ENCODE data around the gene SLC35G6. TPM values are rescaled to one million over a fixed set of nuclear protein-coding genes. Genes with fewer than 3 reads are reported as not detected.
A peak's percentile ranks its signal among the peaks of the same experiment; 100 is the strongest.

SLC35G6 gene
- total RNA-seq, 1 donor: not detected

DNA sequence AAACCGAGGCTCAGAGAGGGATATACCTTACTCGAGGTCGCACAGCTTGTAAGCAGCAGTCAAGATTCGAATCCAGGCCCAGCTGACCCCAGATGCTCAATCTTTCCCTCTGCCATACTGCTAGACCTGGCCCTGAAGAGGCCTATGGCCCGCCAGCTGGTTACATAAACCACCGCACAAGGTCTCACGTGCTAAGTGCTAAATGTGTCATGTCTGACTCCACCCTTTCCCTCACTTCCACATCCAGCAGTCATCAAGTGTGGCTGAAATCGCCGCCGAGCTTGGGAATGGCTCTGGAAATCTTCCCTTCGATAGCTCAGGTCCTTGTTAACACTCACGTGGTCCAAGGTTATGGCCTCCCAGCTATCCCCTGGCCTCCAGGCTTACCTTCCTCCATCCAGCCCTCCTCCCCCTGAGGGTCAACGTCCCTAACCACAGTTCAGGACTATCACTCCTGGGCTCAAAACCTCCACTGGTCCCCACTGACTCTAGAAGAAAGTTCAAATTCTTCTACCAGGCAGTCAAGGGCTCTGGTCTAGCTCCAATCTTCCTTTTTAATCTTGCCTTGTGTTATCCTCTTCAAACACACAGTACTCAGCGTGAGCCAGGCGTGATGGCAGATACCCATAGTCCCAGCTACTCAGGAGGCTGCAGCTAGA, 5.4 kb upstream of the SLC35G6 start:
- H3K79me2 ChIP-seq (ENCODE audit: insufficient read depth, low read length): peaks cover 89% of the 10 kb centered on the region
- no peak overlapping the region for H3K4me3 ChIP-seq (ENCODE audit: insufficient read depth, low read length)
- no peaks in the 10 kb centered on the region for H3K9me3 ChIP-seq (ENCODE audit: low read depth, low read length)
- H3K4me1 ChIP-seq (ENCODE audit: insufficient read depth, low read length): peaks cover 34% of the 10 kb centered on the region
- peaks cover 5% of the 10 kb centered on the region for H3K36me3 ChIP-seq (ENCODE audit: insufficient read depth, low read length)
- peaks cover 57% of the 10 kb centered on the region for H4K20me1 ChIP-seq (ENCODE audit: insufficient read depth, low read length)
- peak; percentile 78 for DNase-seq (ENCODE audit: insufficient read length, low spot score, missing footprints)
- TF ChIP-seq, protein P1, sequence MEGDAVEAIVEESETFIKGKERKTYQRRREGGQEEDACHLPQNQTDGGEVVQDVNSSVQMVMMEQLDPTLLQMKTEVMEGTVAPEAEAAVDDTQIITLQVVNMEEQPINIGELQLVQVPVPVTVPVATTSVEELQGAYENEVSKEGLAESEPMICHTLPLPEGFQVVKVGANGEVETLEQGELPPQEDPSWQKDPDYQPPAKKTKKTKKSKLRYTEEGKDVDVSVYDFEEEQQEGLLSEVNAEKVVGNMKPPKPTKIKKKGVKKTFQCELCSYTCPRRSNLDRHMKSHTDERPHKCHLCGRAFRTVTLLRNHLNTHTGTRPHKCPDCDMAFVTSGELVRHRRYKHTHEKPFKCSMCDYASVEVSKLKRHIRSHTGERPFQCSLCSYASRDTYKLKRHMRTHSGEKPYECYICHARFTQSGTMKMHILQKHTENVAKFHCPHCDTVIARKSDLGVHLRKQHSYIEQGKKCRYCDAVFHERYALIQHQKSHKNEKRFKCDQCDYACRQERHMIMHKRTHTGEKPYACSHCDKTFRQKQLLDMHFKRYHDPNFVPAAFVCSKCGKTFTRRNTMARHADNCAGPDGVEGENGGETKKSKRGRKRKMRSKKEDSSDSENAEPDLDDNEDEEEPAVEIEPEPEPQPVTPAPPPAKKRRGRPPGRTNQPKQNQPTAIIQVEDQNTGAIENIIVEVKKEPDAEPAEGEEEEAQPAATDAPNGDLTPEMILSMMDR (IDR thresholded peaks at IDR 0.05; ENCODE audit: extremely low read depth, low read depth, low read length): no peak
- H3K4me2 ChIP-seq (ENCODE audit: insufficient read depth, low read length): no peak overlapping the region
- no peak overlapping the region for H2AFZ ChIP-seq (ENCODE audit: low read length)
- H3K27me3 ChIP-seq (ENCODE audit: insufficient read depth, low read length): no peaks in the 10 kb centered on the region
- H3K27ac ChIP-seq (ENCODE audit: low read depth, low read length): peak overlapping the region; percentile 93

DNA sequence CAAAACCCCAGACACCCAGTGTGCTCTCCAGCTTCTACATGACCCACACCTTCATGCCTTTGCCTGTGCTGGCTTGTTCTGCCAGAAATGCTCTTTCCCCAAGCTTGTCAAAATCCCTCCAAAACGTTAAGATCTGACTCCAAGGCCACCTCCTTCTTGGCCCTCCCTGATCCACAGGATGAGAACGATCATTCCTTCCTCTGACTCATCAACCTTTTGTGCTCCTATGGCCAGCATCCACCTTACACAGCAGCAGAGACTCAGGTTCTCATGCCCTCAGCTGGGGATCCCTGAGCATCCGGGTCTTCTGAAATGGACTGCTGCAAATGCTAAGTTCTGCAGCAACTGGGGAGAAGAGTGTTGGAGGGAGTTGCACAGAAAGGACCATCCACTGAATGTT, 4.8 kb upstream of the SLC35G6 start:
- H4K20me1 ChIP-seq (ENCODE audit: insufficient read depth, low read length): peaks cover 51% of the 10 kb centered on the region
- TF ChIP-seq, protein P1 (IDR thresholded peaks at IDR 0.05; ENCODE audit: extremely low read depth, low read depth, low read length): no peak
- peaks cover 34% of the 10 kb centered on the region for H3K4me1 ChIP-seq (ENCODE audit: insufficient read depth, low read length)
- no peaks in the 10 kb centered on the region for H3K27me3 ChIP-seq (ENCODE audit: insufficient read depth, low read length)
- peaks cover 5% of the 10 kb centered on the region for H3K36me3 ChIP-seq (ENCODE audit: insufficient read depth, low read length)
- H2AFZ ChIP-seq (ENCODE audit: low read length): no peak overlapping the region
- H3K4me3 ChIP-seq (ENCODE audit: insufficient read depth, low read length): no peak overlapping the region
- peak overlapping the region; percentile 93 for H3K27ac ChIP-seq (ENCODE audit: low read depth, low read length)
- peak overlapping the region; percentile 95 for H3K4me2 ChIP-seq (ENCODE audit: insufficient read depth, low read length)
- DNase-seq (ENCODE audit: insufficient read length, low spot score, missing footprints): peak; percentile 80
- peaks cover 83% of the 10 kb centered on the region for H3K79me2 ChIP-seq (ENCODE audit: insufficient read depth, low read length)
- H3K9me3 ChIP-seq (ENCODE audit: low read depth, low read length): no peaks in the 10 kb centered on the region

DNA sequence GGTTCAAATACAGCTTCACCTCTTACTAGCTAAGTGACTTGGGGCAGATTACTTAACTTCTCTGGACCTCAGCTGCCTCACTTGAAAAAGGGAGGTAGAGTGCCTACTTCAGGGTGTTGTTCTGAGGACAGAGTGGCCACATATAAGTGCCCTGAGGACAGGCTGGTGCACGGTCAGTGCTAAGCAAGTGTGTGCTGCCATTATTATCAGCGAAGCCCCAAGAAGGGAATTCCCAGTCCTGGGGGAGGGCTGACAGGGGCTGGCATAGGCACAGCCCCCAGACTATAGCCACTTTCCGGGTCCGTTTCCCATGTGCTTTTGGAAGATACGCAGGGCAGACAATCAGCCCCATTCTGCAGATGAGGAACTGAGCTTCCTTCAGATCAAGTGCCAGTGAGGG, 4.3 kb upstream of the SLC35G6 start:
- H3K79me2 ChIP-seq (ENCODE audit: insufficient read depth, low read length): peaks cover 79% of the 10 kb centered on the region
- H2AFZ ChIP-seq (ENCODE audit: low read length): no peak overlapping the region
- peak overlapping the region; percentile 95 for H3K4me2 ChIP-seq (ENCODE audit: insufficient read depth, low read length)
- H3K9me3 ChIP-seq (ENCODE audit: low read depth, low read length): no peaks in the 10 kb centered on the region
- peaks cover 34% of the 10 kb centered on the region for H3K4me1 ChIP-seq (ENCODE audit: insufficient read depth, low read length)
- peak overlapping the region; percentile 93 for H3K27ac ChIP-seq (ENCODE audit: low read depth, low read length)
- H3K4me3 ChIP-seq (ENCODE audit: insufficient read depth, low read length): peak overlapping the region; percentile 82
- DNase-seq (ENCODE audit: insufficient read length, low spot score, missing footprints): no peak
- H4K20me1 ChIP-seq (ENCODE audit: insufficient read depth, low read length): peaks cover 46% of the 10 kb centered on the region
- H3K27me3 ChIP-seq (ENCODE audit: insufficient read depth, low read length): no peaks in the 10 kb centered on the region
- TF ChIP-seq, protein P1 (IDR thresholded peaks at IDR 0.05; ENCODE audit: extremely low read depth, low read depth, low read length): no peak
- peaks cover 5% of the 10 kb centered on the region for H3K36me3 ChIP-seq (ENCODE audit: insufficient read depth, low read length)

DNA sequence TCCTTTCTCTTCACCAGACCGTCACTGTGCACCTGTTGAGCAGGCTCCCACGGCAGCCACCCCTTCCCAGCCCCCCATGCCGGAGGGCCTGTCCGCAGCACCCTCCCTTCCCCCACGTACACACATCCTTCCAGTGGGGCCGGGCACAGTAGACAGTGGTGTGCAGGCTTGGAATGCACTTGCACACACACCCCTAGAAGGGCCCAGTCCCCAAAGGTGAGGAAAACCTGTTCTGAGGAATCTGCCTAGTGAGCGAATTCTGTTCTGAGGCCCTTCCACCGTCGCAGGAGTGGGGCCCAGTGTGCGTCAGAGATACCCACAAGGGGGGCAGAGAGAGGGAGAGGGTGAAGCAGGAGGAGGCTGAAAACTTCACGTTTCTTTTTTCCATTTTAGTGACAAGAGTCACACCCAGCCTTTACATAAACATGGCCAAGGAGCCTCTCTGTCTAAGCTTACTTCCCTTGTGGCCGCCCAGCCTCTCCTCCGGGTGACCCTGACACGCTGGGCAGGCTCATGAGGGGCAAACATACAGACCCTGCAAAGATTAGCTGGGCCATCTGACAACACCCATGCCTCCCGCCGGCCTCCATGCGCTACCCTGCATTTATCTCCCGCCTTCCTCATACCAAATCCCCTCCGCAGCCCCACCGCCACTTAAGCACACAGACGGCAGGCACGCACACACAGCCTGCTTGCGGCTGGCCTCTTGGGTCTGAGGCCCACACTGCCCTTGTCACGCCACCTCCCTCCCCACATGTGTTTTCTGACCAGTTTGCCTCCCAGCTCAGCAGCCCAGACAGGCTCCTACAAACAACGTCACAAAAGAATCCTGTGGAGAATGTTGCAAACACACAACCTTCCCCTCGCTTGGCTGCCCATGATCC, 3.6 kb upstream of the SLC35G6 start:
- TF ChIP-seq, protein P1 (IDR thresholded peaks at IDR 0.05; ENCODE audit: extremely low read depth, low read depth, low read length): no peak

More for the DNA sequence above, 3.6 kb upstream of the SLC35G6 start:
- peak overlapping the region; percentile 82 for H3K4me3 ChIP-seq (ENCODE audit: insufficient read depth, low read length)
- H3K27me3 ChIP-seq (ENCODE audit: insufficient read depth, low read length): no peaks in the 10 kb centered on the region
- H3K79me2 ChIP-seq (ENCODE audit: insufficient read depth, low read length): peaks cover 74% of the 10 kb centered on the region
- H3K9me3 ChIP-seq (ENCODE audit: low read depth, low read length): no peaks in the 10 kb centered on the region
- peaks cover 5% of the 10 kb centered on the region for H3K36me3 ChIP-seq (ENCODE audit: insufficient read depth, low read length)
- H3K4me2 ChIP-seq (ENCODE audit: insufficient read depth, low read length): peak overlapping the region; percentile 95
- DNase-seq (ENCODE audit: insufficient read length, low spot score, missing footprints): peak; percentile 98
- H3K4me1 ChIP-seq (ENCODE audit: insufficient read depth, low read length): peaks cover 35% of the 10 kb centered on the region
- H2AFZ ChIP-seq (ENCODE audit: low read length): no peak overlapping the region
- H4K20me1 ChIP-seq (ENCODE audit: insufficient read depth, low read length): peaks cover 45% of the 10 kb centered on the region
- H3K27ac ChIP-seq (ENCODE audit: low read depth, low read length): peak overlapping the region; percentile 93

Data from osteoblast (primary cell).